ENCODE measurements around the gene FMN2.

DNA sequence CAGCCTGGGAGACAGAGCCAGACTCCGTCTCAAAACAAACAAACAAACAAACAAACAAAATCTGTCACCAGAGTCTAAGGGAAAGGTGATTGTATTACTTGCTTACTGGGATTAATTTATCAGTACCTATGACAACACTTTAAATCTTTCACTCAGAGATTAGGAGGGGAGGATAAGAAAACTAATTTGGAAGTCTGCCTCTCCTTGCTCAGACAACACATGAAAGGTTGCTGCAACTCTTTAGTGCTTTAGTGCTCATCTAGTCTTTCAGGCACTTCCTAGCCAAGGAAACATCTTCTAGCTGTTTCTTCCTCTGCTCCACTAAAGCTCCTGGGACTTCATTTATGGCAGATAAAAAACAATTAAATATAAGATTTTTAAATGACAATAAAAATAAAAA, 7.3 kb upstream of the FMN2 start:
- TF ChIP-seq, protein P1, sequence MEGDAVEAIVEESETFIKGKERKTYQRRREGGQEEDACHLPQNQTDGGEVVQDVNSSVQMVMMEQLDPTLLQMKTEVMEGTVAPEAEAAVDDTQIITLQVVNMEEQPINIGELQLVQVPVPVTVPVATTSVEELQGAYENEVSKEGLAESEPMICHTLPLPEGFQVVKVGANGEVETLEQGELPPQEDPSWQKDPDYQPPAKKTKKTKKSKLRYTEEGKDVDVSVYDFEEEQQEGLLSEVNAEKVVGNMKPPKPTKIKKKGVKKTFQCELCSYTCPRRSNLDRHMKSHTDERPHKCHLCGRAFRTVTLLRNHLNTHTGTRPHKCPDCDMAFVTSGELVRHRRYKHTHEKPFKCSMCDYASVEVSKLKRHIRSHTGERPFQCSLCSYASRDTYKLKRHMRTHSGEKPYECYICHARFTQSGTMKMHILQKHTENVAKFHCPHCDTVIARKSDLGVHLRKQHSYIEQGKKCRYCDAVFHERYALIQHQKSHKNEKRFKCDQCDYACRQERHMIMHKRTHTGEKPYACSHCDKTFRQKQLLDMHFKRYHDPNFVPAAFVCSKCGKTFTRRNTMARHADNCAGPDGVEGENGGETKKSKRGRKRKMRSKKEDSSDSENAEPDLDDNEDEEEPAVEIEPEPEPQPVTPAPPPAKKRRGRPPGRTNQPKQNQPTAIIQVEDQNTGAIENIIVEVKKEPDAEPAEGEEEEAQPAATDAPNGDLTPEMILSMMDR (conservative IDR thresholded peaks at IDR 0.05 in 1 of 2, IDR thresholded peaks at IDR 0.05 in 1 of 2; ENCODE audit: extremely low read depth in 1 of 2, insufficient read depth in 1 of 2, low read depth in 1 of 2, low read length in 2 of 2) = no peak
- TF ChIP-seq EZH2 (IDR thresholded peaks at IDR 0.05; ENCODE audit: borderline replicate concordance, low read length) = no peak
